OCI-LY3 (cell line): ENCODE measurements around the gene ASIC3.

Experiments used
- H2AFZ ChIP-seq: fragments of 200-600, 300-600 bp; shearing (Covaris generic); 2 replicates; pipeline ENCODE4 v1.6.0; 2014; ENCODE audit warnings: antibody characterized with exemption, low read depth, low read length
- H3K27ac ChIP-seq: fragments of 200-600, 300-600 bp; sonication (generic); 2 replicates; pipeline ENCODE4 v1.5.1; 2014; ENCODE audit warnings: mild to moderate bottlenecking, low read length, moderate library complexity, mixed read lengths
- H3K27me3 ChIP-seq: fragments of 200-600, 300-600 bp; sonication (generic); 2 replicates; pipeline ENCODE4 v1.6.1; 2014; ENCODE audit warnings: low read depth, low read length, mixed read lengths
- H3K36me3 ChIP-seq: fragments of 200-600, 300-600 bp; sonication (generic); replicated peaks from 2 replicates; pipeline ENCODE3; 2014; ENCODE audit warnings: low read depth, low read length, mixed read lengths
- H3K4me1 ChIP-seq: fragments of 300-600, 200-600 bp; sonication (generic); 2 replicates; pipeline ENCODE4 v1.6.1; 2014; ENCODE audit warnings: low read length, mixed read lengths
- H3K4me2 ChIP-seq: fragments of 200-600, 300-600 bp; sonication (generic); 2 replicates; pipeline ENCODE4 v1.6.1; 2014; ENCODE audit warnings: low read length, mixed read lengths
- H3K4me3 ChIP-seq: fragments of 300-600, 200-600 bp; sonication (generic); 2 replicates; pipeline ENCODE4 v1.5.1; 2014; ENCODE audit warnings: antibody characterized with exemption, mild to moderate bottlenecking, low read length, moderate library complexity
- H3K79me2 ChIP-seq: fragments of 300-600, 200-600 bp; shearing (Covaris generic); 2 replicates; pipeline ENCODE4 v1.6.1; 2014; ENCODE audit warnings: mild to moderate bottlenecking, low read length, mixed read lengths
- H3K9ac ChIP-seq: fragments of 300-600, 200-600 bp; shearing (Covaris generic); 2 replicates; pipeline ENCODE4 v1.6.0; 2014; ENCODE audit warnings: mild to moderate bottlenecking, low read length, moderate library complexity
- H3K9me3 ChIP-seq: fragments of 200-600, 300-600 bp; shearing (Covaris generic); 2 replicates; pipeline ENCODE4 v1.6.1; 2014; ENCODE audit warnings: low read length, mixed read lengths; ENCODE audit not compliant: insufficient read depth
- H4K20me1 ChIP-seq: fragments of 200-600, 300-600 bp; sonication (generic); 2 replicates; pipeline ENCODE4 v1.6.1; 2016; ENCODE audit warnings: low read length, mixed read lengths; ENCODE audit not compliant: insufficient read depth
- EZH2phosphoT487 ChIP-seq: fragments of 200-600 bp; shearing (Covaris generic); IDR thresholded peaks from 2 replicates; pipeline ENCODE4 v1.6.1; 2018; ENCODE audit warnings: antibody characterized with exemption, mixed run types, low read depth
- TF ChIP-seq, protein P1 (sequence below): fragments of 200-600, 300-600 bp; sonication (generic); IDR thresholded peaks from 2 replicates; pipeline ENCODE4 v1.5.1; 2014; ENCODE audit warnings: antibody characterized with exemption, low read length, low read depth

ASIC3 gene

DNA sequence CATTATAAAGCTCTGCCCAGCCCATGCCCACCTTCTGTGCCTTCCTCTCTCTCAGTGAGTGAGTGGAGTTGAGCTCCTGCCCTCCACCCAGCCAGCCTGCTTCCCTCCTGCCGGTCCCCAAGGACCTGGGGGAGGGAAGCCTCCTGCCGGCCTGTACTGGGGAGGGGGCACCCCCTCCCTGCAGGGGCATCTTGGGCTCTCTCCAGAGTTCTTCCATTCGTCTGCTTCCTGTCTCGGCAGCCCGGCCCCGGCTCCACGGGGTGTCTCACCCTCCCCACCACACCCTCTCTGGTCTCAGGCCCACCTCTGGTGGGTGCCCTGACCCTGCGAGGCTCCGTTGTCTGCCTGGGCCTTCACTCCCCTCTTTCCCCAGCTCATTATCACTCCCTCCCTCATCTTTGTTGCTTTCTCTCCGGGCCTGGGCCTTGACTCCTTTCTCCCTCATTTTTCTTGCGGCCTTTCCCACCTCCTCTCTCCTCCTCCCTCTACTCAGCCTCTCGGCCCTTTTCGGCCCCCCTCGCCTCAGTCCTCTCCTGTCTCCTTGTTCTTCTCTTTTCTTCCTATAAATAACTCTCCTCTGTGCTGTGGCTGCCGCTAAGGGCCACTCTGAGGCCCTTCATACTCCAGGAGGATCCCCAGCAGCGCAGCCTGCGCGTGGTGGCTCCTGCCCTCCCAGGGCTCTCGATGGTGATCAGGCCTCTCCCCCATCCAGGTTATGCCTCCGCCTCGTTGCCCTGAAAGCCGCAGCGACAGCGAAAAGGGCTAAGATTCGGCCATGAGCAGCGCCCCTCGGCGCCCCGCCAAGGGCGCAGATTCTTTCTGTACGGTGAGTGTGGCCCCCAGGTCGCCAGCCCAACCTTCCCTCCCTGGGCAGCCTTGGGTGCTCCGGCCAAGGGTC, 13.1 kb downstream of the ASIC3 start:
- no peaks in the 10 kb centered on the region for H3K9me3 ChIP-seq
- TF ChIP-seq, protein P1, sequence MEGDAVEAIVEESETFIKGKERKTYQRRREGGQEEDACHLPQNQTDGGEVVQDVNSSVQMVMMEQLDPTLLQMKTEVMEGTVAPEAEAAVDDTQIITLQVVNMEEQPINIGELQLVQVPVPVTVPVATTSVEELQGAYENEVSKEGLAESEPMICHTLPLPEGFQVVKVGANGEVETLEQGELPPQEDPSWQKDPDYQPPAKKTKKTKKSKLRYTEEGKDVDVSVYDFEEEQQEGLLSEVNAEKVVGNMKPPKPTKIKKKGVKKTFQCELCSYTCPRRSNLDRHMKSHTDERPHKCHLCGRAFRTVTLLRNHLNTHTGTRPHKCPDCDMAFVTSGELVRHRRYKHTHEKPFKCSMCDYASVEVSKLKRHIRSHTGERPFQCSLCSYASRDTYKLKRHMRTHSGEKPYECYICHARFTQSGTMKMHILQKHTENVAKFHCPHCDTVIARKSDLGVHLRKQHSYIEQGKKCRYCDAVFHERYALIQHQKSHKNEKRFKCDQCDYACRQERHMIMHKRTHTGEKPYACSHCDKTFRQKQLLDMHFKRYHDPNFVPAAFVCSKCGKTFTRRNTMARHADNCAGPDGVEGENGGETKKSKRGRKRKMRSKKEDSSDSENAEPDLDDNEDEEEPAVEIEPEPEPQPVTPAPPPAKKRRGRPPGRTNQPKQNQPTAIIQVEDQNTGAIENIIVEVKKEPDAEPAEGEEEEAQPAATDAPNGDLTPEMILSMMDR: no peak
- TF ChIP-seq EZH2phosphoT487: no peak
- H3K79me2 ChIP-seq: peaks cover 26% of the 10 kb centered on the region
- H3K9ac ChIP-seq: peak overlapping the region; percentile 87; the same call in 1 of the 2 replicates
- peak overlapping the region; percentile 90 for H3K4me3 ChIP-seq
- peaks cover 10% of the 10 kb centered on the region for H3K36me3 ChIP-seq
- no peak overlapping the region for H2AFZ ChIP-seq
- H3K4me2 ChIP-seq: peak overlapping the region; percentile 99
- H3K27ac ChIP-seq: no peak overlapping the region
- peaks cover 12% of the 10 kb centered on the region for H4K20me1 ChIP-seq
- H3K4me1 ChIP-seq: peaks cover 16% of the 10 kb centered on the region
- no peaks in the 10 kb centered on the region for H3K27me3 ChIP-seq

DNA sequence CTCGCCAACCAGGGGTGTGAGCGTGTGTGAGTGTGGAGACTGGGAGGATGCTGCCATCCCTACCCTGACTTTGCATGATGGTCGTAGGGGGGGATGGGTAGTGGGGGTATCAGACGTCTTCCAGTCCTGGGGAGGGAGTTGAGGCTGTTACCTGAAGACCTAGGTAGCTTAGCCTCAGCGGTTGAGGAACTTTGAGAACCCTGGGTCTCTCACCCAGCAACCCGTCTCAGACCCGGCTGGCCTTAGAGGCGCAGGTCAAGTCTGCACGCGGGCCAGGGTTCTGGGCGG, 13.7 kb downstream of the ASIC3 start:
- no peak overlapping the region for H3K4me2 ChIP-seq
- H3K9me3 ChIP-seq: no peaks in the 10 kb centered on the region
- H3K27ac ChIP-seq: no peak overlapping the region

DNA sequence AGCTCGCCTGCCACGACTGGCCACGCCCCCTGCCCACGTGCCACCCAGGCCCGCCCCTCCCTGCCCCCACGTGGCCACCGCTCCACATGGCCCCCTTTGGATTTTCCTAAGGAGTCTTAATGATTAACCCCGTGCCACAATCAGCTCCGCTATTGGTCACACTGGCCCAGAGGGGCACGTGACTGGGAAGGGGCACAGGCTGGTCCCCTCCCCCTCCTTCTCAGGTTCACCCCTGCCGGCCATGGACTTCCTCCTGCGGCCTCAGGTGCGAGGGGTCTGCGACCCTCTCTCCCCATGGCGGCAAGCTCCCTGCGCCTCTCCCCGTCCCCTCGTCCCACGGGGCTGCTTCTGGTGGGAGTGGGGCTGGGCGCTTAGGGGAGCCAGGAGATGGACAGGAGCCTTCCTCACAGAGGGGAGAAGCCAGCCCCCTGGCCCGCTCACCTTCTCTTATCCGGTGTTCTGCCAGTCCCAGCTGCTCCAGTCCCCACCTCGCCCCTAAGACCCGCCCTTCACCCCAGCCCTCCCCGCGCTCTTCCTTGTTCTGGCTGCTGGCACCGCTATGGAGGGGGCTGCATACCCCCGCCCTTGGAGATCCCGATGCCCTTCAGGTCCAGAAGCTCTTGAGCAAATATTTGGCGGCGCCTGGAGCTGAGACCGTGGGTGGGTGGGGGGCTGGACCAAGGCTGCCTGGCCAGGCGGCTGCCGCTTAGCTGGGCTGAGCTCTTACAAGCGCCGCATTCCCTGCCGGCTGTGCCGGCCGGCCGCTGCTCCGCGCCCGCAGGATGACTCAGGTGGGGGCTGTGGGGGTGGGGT, 14.3 kb downstream of the ASIC3 start:
- Histone ChIP-seq H3K9ac (no peak overlapping the region), H3K9me3 (no peaks in the 10 kb centered on the region), H3K79me2 (peaks cover 26% of the 10 kb centered on the region), H3K4me3 (no peak overlapping the region), H3K4me1 (peaks cover 12% of the 10 kb centered on the region), H3K27me3 (no peaks in the 10 kb centered on the region), H3K27ac (no peak overlapping the region), H3K4me2 (no peak overlapping the region), H4K20me1 (peaks cover 12% of the 10 kb centered on the region), H2AFZ (no peak overlapping the region), H3K36me3 (peaks cover 14% of the 10 kb centered on the region)
- no peak for TF ChIP-seq EZH2phosphoT487

More for the DNA sequence above, 13.7 kb downstream of the ASIC3 start:
- no peak for TF ChIP-seq EZH2phosphoT487
- no peak overlapping the region for H3K4me3 ChIP-seq
- H3K27me3 ChIP-seq: no peaks in the 10 kb centered on the region
- H3K79me2 ChIP-seq: peaks cover 26% of the 10 kb centered on the region
- H3K4me1 ChIP-seq: peaks cover 14% of the 10 kb centered on the region
- peaks cover 12% of the 10 kb centered on the region for H4K20me1 ChIP-seq
- peaks cover 10% of the 10 kb centered on the region for H3K36me3 ChIP-seq
- no peak overlapping the region for H2AFZ ChIP-seq
- no peak overlapping the region for H3K9ac ChIP-seq

DNA sequence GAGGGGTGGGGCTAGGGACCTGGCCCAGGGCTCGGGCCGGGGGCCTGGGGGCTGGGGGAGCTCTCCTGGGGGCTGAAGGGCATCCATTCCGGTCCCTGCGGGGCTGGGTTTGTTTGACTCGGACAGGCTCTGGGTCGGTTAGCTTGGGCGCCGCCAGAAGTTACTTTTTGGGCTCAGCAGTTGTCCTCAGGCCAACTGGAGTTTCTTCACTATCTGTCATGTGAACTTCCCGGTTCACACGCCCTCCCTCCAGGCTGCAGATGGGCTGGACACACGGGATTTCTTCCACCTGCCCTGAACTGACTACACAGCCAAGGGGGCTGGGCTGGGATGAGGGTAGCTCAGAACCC, 14.9 kb downstream of the ASIC3 start:
- H4K20me1 ChIP-seq: peaks cover 12% of the 10 kb centered on the region
- peaks cover 12% of the 10 kb centered on the region for H3K4me1 ChIP-seq
- no peaks in the 10 kb centered on the region for H3K9me3 ChIP-seq
- no peak overlapping the region for H2AFZ ChIP-seq
- H3K36me3 ChIP-seq: peaks cover 17% of the 10 kb centered on the region
- H3K27ac ChIP-seq: no peak overlapping the region
- no peak for TF ChIP-seq EZH2phosphoT487
- TF ChIP-seq, protein P1: no peak
- H3K79me2 ChIP-seq: peaks cover 26% of the 10 kb centered on the region
- no peak overlapping the region for H3K4me2 ChIP-seq
- no peak overlapping the region for H3K9ac ChIP-seq
- H3K4me3 ChIP-seq: no peak overlapping the region
- no peaks in the 10 kb centered on the region for H3K27me3 ChIP-seq

DNA sequence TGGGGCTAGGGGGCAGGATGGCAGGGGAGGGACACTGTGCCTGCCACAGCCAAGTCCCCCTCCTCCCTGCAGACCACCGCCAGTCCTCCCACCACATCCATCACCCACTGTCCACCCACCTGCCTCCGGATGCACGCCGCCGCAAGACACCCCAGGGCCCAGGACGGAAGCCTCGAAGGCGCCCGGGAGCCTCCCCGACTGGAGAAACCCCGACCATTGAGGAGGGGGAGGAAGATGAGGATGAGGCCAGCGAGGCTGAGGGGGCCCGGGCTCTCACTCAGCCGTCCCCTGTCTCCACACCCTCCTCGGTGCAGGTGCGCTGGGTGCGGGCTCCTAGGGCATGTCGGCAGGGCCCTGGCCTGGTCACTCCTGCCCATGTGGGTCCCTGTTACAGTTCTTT, 16.1 kb downstream of the ASIC3 start:
- no peaks in the 10 kb centered on the region for H3K27me3 ChIP-seq
- peaks cover 12% of the 10 kb centered on the region for H4K20me1 ChIP-seq
- no peak overlapping the region for H3K4me2 ChIP-seq
- peaks cover 9% of the 10 kb centered on the region for H3K4me1 ChIP-seq
- no peak overlapping the region for H3K4me3 ChIP-seq
- no peaks in the 10 kb centered on the region for H3K9me3 ChIP-seq
- TF ChIP-seq EZH2phosphoT487: no peak
- TF ChIP-seq, protein P1: no peak
- H3K27ac ChIP-seq: no peak overlapping the region
- H3K79me2 ChIP-seq: peaks cover 26% of the 10 kb centered on the region
- no peak overlapping the region for H2AFZ ChIP-seq
- no peak overlapping the region for H3K9ac ChIP-seq
- H3K36me3 ChIP-seq: peaks cover 23% of the 10 kb centered on the region
